Esophagus muscularis mucosa (tissue), 3 donors: Measurements from ENCODE around the gene PGBD5.

Experiments used
- CTCF ChIP-seq, 3 experiments: fragments of 200-600 bp in 2 of 3; fragments of 450-650 bp in 1 of 3; sonication (generic) in 2 of 3; IDR thresholded peaks; one replicate each; pipeline ENCODE4 v1.5.1; 2017 to 2019; ENCODE audit warnings: antibody characterized with exemption in 3 of 3, mild to moderate bottlenecking in 2 of 3, moderate library complexity in 1 of 3
- POLR2A ChIP-seq: fragments of 450-650 bp; IDR thresholded peaks from one replicate; pipeline ENCODE4 v1.6.1; 2017; ENCODE audit warnings: antibody characterized with exemption, moderate library complexity, mild to moderate bottlenecking, low read depth

- TF ChIP-seq CTCF (IDR thresholded peaks at IDR 0.05), result no peak
- no peak for TF ChIP-seq POLR2A
Measured at GRCh38 chr1:230386637-230387262, 39.4 kb downstream of the PGBD5 start.
